IPS-11a (cell line): ENCODE results near the gene LRP4.

Experiments used
- H3K4me3 ChIP-seq: one replicate; pipeline ENCODE4 v1.5.1; 2013; ENCODE audit warnings: low read depth, low read length, control low read depth

The LRP4 gene

DNA sequence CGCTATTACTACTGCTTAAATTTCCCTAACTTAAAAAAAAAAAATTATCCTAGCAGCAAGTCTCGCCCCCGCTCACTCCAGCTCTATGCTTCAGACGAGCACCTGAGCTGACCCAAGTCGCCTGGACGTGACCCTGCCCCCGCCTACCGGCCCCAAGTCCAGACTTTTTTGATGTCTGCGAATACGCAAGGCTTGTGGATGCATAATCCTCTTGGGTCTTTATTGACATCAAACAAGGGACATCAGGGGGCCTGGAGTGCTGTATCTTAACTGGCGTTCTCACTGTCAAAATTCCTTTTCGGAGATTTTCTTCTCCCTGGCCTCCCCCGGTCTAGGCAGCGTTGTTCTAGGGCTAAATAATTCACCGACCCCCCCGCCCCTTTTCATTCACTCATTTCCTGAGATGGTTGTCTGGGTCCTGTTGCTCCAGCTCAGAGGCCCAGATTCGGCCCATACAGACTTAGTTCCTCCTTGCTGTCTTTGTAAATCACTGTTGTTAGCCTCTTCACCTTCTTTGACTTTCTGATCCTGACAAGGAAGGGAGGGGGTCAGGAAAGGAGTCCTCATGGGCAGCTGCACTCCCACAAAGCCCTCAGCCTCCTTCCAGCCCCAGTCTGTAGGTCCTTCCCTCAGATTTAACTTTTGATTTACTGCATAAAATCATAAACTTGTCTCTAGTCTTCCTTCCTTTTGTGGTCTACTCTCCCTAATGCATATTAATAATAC, 601 bp upstream of the LRP4 start:
- H3K4me3 ChIP-seq = peak overlapping the region; percentile 10

DNA sequence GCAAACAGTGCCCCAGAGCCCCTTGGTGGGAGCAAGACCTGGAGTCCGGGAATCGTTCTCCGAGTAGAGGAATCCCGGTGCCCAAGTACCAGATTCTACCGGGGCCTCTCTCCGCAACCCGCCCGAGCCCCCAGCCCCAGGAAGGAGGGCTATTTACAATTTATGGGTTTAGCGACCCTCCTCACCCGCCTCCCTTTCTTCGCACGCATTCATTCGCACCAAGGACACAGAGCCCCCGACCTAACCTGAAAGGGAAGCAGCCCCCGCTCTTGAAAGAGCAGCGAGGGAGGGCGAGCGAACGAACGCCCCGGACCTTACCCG, 628 bp downstream of the LRP4 start:
- peak overlapping the region; percentile 65 for H3K4me3 ChIP-seq

DNA sequence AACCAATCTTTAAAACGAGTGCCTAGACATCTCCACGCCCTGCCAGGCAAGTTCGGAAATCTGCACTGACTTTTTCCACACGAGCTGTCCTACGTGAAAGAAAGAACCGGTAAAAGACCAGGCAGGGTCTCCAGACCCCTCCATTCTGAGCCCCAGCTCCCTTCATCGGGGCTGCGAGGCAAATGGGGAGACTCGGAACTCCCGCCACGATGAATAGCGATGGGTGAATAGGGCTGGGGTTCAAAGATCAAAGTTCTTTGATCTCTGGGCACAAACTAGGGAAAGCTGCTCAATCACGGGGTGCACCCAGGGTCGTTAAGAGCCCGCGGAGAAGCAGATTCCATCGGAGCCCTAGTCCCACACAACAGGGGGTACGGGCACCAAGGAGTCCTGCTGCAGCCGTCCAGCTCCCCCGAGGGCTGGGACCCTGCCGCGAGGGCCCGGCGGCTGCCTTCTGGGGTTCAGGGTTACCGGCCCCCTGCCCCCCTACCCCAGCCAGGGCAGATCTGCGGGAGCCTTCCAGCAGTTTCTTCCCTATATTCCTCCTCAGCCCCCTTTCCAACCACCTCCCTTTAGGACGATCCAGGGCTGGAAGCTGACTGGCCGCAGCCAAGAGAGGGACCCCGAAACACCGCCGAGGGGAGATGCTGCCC, 1.1 kb downstream of the LRP4 start:
- H3K4me3 ChIP-seq = peak overlapping the region; percentile 65

DNA sequence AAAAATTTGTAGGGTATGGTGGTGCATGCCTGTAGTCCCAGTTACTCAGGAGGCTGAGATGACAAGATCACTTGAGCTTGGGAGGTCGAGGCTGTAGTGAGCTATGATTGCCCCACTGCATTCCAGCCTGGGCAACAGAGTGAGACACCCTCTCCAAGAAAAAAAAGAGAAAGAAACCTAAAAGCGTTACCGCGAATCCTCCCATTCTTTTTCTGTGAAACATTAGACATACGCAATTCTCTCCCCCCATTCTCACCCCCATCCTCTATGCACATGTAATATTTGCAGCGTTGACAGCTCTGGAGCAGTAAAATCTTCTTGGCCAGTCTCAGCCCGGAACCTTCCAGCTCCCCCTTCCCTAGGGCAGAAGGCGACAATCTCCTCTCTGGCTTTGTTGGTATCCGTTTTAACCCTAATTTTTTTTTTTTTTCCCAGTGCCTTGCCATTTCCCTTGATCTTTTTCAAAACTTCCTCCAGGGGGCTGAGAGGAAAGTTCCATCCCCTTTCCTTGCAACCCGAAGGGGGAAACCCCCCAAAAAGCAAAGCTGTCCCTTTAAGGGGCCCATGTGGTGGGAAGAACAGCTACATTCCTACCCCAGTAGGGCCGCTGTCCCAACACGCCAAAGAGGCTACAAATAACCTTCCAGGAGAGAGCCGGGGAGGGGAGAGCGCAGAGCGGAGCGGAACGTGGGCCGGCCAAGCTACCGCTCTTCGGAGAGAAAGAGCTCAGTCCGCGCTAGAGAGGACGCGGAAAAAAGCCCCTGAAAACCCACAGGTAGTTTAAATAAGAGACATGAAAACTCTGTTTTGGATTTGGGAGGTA, 1.9 kb downstream of the LRP4 start:
- H3K4me3 ChIP-seq = peak overlapping the region; percentile 65

DNA sequence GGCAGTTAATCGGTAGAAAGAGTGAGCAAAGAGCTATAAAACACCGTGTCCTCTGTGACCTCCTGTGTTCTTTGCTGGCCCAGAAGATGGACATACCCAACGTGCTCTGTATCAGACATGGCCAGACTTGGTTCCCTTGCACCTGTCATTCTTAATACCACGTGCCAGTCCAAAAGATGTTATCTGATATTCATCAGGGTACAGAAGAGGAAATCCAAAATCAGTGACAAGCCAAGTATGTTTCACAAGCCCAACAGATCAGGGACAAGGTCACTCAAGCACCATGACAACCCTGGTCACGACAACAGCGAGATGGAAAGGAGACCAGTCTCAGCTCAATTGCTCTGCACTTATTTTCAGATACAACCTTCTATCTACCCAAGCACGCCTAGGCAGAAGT, 3.4 kb downstream of the LRP4 start:
- H3K4me3 ChIP-seq = no peak overlapping the region

DNA sequence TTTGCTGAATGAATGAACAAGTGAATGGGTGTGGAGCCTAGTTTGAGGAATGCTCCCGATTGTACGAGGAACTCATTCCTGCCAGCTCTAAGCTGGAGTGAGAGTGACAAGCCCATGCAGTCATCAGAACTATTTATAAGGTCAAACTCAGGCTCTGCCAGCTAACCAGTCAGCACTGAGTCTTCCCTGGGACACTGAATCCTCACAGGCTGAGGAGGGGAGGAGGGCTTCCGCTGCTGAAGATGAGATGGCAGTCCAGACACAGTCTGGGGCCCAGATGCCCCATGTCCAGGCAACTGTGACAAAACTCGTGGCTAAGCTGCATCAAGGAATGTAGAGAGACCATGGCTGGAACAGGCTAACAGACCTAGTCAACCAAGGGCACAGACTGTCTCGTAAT, 4.0 kb downstream of the LRP4 start:
- no peak overlapping the region for H3K4me3 ChIP-seq

DNA sequence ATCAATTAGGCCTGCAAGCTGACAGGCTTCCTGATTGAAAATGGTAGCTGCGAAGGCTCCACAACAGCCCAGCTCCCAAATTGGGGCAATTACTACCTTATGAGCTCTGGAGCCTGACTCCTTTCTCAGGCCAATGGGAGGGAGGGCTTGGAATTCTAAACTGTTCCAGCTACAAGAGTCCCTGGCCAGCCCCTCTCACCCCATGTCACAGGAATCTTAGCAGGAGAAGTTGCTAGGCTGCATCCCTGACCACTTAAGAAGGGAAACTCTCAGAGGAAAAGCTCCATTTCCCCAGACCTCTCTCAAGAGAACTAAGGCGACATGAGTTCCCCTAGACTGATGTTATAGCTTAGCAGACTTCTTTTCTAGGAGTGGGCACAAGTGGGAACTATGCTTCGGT, 4.9 kb downstream of the LRP4 start:
- no peak overlapping the region for H3K4me3 ChIP-seq

DNA sequence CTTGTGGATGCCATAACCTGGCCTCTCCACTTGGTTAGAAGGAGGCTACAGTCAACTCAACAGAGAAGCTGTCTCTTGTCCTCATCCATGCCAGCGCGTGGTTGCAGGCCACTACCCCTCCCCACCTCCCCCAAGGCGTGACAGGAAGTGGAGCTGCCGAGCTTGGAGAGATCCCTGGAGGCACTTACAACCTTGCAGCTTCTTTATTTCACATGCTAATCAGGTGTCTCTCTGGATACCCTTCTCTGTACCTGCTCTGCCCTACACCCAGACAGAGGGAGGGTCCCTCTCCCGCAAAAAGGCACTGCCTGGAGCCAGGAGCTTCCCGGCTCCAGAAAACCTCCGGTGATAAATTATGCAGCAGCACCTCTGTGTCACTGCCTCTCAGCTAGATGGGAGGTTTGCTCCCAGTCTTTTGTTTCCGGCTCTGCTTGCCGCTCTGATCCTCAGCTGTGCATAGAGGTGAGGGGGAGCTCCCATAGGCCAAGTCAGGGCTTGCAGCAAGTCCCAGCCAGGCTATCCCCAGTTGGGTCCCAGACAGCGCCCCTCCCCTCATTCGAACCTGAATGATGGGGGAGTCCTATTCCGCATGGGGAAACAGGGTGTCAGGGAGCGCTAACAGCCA, 5.7 kb downstream of the LRP4 start:
- no peak overlapping the region for H3K4me3 ChIP-seq

DNA sequence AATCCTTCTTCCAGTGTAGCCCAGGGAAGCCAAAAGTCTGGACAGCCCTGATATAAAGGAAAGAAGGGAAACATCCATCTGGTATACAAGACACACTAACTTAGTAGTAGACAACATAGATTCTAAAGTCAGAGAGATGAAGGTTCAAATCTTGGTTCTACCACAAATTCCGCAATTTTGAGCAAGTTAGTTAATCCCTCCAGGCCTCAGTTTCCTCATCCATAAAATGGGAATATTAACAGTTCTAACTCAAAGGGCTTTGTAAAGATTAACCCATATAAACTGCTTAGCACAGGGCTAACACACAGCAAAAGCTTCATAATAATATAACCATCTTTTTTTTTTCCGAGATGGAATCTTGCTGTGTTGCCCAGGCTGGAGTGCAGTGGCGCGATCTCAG, 10.7 kb downstream of the LRP4 start:
- no peak overlapping the region for H3K4me3 ChIP-seq

DNA sequence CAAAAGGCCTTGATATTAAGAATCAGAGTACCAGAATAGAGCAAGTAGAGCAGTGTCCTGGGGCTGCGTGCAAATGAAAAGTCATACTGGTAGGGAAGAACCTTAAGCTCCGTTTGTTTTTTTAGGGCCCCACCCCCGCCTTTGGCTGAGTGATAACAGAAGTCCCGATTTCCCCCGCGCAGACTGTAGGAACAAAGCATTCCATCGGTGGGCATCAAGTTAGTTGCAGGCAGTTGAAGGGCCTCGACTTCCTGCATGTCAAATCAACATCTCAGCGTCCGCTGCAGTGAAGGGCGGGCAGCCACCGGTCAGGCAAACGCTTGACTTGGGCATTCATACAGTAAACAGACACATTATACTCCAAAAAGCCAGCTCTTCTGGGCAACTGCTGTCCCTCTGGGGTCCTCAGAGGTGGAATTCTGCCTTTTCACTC, 11.7 kb downstream of the LRP4 start:
- no peak overlapping the region for H3K4me3 ChIP-seq

DNA sequence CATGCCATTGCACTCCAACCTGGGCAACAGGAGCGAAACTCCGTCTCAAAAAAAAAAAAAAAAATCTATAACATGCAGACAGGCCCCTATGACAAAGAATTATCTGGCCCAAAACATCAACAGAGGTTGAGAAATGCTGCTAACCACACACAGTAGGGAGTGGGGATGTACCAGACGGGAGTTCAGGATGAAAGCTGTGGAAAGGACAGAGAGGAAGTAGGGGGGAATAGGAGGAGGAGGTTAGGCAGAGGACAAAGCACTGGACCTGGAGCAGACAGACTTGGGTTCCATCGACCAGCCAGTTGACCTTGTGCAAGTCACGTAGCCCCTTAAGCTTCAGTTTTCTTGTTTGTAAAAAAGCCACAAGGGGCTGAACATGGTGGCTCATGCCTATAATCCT, 12.5 kb downstream of the LRP4 start:
- H3K4me3 ChIP-seq = no peak overlapping the region

DNA sequence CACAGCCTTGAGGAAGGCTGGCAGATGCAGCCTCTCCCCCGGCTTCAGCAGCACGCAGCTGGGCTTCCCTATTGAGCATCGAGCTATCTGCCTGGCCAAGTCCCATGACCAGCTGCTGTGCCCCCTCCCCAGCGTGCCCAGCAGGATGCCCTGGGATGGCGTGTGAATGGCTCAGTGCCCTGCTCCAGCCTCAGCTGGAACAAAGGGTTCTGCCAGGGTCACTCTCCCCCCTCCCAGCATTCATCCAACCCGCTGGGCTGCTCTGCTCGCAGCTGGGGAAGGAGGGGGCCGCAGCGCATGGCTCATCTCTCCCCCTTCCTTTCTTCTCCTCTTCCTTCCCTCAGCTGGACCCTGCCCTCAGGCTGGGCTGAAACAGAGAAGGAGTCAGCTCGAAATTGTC, 14.5 kb downstream of the LRP4 start:
- no peak overlapping the region for H3K4me3 ChIP-seq

DNA sequence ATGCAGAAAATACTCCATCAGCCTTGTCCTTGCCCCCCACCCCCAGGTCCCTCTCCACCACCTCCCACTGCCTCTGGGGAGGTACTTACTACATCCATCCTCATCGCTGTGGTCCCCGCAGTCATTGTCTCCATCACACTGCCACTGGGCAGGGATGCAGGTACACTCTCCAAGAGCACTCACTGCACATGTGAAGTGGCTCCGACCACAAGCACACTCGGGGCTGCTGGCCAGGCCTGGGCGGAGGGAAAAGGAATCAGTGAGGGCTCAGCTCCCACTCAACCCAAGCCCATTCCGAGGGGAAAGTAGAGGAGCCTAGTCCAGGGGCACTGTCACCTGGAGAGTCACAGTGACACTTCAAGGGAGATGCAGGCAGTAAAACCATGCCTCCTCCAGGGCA, 15.7 kb downstream of the LRP4 start:
- no peak overlapping the region for H3K4me3 ChIP-seq

DNA sequence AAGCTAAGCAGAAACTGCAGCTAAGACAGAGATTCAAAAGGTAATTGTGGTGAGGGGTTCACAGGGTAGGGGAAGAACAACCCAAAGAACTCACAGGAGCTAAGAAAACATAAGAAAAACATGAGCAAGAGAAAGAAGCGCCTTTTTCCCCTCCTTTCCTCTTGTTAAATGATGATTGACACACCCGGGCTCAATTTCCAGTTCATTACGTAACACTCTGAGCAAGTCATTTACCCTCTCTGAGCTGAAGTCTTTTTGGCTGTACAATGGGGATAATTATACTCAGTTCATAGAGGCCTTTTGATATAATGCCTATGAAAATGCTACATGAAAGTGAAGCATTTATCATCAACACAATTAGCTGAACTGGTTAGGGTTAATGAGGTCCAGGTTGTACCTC, 17.2 kb downstream of the LRP4 start:
- no peak overlapping the region for H3K4me3 ChIP-seq

DNA sequence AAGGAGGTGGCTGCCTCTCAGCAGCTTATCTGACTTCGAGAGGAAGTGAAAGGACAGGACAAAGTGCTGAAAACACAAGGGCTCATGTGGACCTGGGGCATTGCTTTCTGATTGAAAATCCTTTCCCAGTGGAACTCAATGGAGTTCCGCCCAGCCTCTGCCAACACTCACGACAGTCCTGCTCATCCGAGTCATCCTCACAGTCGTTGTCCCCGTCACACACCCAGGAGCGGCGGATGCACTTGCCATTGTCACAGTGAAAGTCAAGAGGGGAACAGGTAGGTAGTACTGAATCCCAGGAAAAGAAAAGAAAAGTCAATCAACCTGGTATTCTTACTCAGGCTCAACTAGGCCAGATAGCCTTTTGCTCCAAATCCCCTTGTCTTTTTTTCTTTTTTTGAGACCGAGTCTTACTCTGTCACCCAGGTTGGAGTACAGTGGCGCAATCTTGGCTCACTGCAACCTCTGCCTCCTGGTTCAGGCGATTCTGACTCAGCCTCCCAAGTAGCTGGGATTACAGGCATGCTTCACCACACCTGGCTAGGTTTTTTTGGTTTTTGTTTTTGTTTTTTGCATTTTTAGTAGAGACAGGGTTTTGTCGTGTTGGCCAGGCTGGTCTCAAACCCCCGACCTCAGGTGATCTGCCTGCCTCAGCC, 18.1 kb downstream of the LRP4 start:
- H3K4me3 ChIP-seq = no peak overlapping the region

DNA sequence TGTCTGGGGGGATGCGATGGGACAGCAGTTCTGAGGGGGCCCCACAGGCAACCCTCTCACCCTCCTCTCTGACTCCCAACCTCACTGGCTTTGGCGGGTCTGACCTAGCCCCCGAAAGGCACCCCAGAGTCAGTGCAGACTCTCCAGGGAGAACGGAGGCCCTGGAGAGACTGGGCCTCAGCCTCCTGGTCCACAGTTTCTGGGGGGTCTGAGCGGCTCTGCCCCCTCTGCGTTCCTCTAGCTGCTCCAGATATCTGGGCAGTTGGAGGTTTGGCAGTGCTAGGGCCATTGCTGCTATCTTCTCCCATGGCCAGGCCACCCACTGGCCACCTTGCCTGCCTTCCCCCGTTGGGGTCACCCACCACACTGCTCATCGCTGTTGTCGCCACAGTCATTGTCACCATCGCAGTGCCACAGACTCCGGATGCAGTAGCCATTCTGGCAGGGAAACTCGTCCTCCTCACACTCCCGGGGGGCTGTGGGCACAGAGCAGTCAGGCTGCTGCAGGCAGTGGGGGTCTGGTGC, 18.8 kb downstream of the LRP4 start:
- H3K4me3 ChIP-seq = no peak overlapping the region

DNA sequence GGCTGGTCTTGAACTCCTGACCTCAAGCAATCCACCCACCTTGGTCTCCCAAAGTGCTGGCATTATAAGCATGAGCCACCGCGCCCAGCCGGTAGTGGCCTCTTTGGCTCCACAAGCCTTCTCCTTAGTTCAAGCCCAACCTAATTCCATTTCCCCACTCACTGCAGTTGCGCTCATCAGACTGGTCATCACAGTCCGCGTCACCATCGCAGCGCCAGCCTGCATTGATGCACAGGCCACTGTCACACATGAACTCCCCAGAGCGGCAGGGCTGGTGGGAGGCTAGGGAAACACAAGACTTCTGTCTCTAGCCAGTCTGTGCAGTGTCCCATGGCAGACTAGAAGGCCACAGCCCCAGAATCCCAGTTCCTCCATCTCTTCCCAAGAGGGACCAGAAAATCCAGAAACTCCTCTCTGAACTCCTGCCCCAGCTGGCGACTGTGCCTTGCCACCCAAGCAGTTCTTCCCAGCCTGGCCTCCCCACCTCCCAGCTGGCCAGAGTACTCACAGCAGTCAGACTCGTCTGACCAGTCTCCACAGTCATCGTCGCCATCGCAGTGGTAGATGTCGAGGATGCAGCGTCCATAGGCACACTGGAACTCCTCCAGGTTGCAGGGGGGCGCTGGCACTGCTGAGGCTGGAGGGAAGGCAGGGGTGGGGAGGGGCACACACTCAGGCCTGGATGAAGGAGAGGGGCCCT, 19.8 kb downstream of the LRP4 start:
- H3K4me3 ChIP-seq = no peak overlapping the region

DNA sequence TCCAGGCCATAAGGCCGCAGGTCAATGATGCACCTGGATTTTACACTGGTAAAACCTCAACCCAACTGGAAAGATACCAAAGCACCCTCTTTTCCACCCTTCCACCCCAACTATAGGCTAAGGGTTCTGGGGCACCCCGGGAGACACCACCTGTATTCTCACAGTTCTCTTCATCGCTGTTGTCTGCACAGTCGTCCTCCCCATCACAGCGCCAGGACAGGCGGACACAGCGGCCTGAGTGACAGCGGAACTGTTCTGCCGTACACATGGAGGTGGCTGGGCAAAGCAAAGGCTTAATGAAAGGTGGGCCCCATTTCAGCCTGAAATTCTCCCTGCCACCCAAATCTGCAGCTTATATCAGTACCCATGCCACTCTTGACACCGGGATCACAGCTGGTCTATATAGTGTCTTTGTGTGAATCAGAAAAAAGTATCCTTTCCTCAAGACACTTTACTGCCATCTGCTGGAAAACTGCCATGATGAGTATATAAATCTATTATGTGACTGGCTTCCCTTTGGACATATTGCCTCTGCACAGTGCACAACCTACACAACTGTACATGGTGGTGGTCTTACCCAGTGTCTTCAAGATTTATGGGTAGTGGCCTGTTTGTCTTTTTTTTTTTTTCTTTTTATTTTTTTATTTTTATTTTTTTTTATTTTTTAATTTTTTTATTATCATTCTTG, 21.5 kb downstream of the LRP4 start:
- no peak overlapping the region for H3K4me3 ChIP-seq

DNA sequence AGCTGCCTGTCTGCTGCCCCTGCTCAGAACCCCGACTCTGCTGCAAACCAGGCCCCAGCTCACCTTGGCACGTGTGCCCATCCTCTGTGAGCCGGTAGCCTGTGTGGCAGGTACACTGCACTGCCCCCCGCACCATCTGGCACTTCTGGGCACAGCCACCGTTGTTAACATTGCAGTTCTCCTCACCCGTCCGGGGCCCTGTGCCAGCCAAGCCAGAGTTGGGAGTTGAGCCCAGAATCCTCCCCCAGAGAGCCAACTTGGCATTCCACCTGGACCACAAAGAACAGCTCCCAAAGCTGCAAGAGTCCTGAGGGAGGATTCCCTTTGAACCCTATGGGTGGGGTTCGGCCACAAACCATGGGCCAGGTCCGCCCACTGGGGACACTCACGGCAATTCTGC, 22.5 kb downstream of the LRP4 start:
- H3K4me3 ChIP-seq = no peak overlapping the region

DNA sequence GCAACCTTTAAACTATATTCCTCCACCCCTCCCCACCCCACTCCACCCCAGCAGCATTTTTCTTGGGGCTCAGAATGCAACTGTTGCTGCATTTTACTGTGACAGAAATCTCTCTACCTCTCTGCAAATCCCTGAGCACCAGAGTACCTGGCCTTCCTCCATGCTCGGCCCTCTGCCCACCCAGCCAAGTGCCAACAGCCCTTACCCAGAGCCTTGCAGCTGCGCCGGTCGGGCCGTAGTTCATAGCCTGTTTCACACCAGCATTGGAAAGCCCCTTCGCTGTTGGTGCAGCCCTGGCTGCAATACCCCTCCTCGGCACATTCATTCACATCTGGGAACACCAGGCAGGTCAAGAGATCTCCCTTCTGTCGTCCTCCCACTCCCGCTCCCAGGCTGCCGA, 23.4 kb downstream of the LRP4 start:
- H3K4me3 ChIP-seq = no peak overlapping the region
